Esophagus squamous epithelium (tissue), 5 donors: ENCODE results near the gene KAT2B. TPM values are rescaled to one million over a fixed set of nuclear protein-coding genes. Genes with fewer than 3 reads are reported as not detected.

ENCODE experiments used
- DNase-seq: peaks from one replicate; lab custom pipeline; 2025; lab: John Stamatoyannopoulos, UW
- H3K27ac ChIP-seq, 4 donors: fragments of 200-600 bp; sonication (generic); one replicate each; pipeline ENCODE4 v1.5.1; 2016 to 2019; ENCODE audit warnings: mild to moderate bottlenecking in 1 of 4
- H3K27me3 ChIP-seq, 4 donors: fragments of 200-600 bp; sonication (generic); 1 replicate in 3 of 4; 2 replicates in 1 of 4; pipeline versions ENCODE4 v1.5.1 to v1.6.0; 2017 to 2021; ENCODE audit warnings: antibody characterized with exemption in 1 of 4
- H3K36me3 ChIP-seq, 3 donors: fragments of 200-600 bp; sonication (generic); one replicate each; pipeline ENCODE4 v1.5.1; 2016 to 2019
- H3K4me1 ChIP-seq, 3 donors: fragments of 200-600 bp; sonication (generic); one replicate each; pipeline ENCODE4 v1.5.1; 2017 to 2019
- H3K4me3 ChIP-seq, 4 donors: fragments of 200-600 bp; sonication (generic); 1 replicate in 3 of 4; 2 replicates in 1 of 4; pipeline ENCODE4 v1.5.1; 2016 to 2019; ENCODE audit warnings: mild to moderate bottlenecking in 2 of 4, moderate library complexity in 1 of 4
- H3K9me3 ChIP-seq, 3 donors: fragments of 200-600 bp; sonication (generic); one replicate each; pipeline ENCODE4 v1.5.1; 2016 to 2019
- POLR2A ChIP-seq, 4 donors: fragments of 450-650 bp; IDR thresholded peaks; one replicate each; pipeline ENCODE4 v1.6.1; 2017; ENCODE audit warnings: antibody characterized with exemption in 4 of 4, mild to moderate bottlenecking in 4 of 4, moderate library complexity in 3 of 4
- WGBS, 2 donors: methylation state at CpG; one replicate each; pipeline ENCODE4 v1.1.5; 2018; 5-methylcytosine and 5-hydroxymethylcytosine counted together
- intact Hi-C: fragments of 100-400 bp; cut with DNase I; formaldehyde crosslinking; loops from one replicate; pipeline ENCODE4 v1.15.0; 2022
- total RNA-seq, 4 donors: library from RNA; depleted of rRNA; stranded (reverse); fragments of >200 nt; gene quantifications; one replicate each; pipeline ENCODE4 v1.1.0, GENCODE V29; 2016
- TF ChIP-seq, protein P1 (sequence below), 6 experiments: fragments of 450-650 bp in 4 of 6; fragments of 200-600 bp in 2 of 6; sonication (generic) in 2 of 6; IDR thresholded peaks; one replicate each; pipeline ENCODE4 v1.5.1; 2016 to 2019; ENCODE audit warnings: antibody characterized with exemption in 6 of 6, mild to moderate bottlenecking in 4 of 6, moderate library complexity in 4 of 6
- donor health status: DM: yes; HTN: yes; CAD: no.

The KAT2B gene
- total RNA-seq, 4 donors from 2014 or later, result 20.0 to 27.1 (median 23.8) TPM

DNA sequence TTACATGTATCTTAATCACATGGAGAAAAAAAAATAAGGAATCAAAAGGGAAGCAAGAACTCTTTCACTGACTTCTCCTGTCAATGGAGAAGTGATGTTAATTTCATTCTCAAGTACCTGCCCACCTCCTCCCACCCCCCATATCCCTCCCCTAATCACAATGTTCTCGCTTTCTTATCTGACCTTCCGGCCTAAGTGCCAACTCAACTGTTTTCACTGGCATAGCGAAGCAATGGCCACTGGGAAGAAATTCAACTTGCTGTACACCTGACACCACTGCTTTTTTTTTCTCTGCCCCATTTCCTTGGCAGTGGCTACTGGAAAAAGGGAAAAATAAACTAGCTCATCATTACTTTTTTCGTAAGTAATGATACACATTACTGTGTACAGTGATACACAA lies 142.0 kb downstream of the KAT2B start:
- TF ChIP-seq POLR2A (IDR thresholded peaks at IDR 0.05), result no peak
- TF ChIP-seq, protein P1, sequence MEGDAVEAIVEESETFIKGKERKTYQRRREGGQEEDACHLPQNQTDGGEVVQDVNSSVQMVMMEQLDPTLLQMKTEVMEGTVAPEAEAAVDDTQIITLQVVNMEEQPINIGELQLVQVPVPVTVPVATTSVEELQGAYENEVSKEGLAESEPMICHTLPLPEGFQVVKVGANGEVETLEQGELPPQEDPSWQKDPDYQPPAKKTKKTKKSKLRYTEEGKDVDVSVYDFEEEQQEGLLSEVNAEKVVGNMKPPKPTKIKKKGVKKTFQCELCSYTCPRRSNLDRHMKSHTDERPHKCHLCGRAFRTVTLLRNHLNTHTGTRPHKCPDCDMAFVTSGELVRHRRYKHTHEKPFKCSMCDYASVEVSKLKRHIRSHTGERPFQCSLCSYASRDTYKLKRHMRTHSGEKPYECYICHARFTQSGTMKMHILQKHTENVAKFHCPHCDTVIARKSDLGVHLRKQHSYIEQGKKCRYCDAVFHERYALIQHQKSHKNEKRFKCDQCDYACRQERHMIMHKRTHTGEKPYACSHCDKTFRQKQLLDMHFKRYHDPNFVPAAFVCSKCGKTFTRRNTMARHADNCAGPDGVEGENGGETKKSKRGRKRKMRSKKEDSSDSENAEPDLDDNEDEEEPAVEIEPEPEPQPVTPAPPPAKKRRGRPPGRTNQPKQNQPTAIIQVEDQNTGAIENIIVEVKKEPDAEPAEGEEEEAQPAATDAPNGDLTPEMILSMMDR (IDR thresholded peaks at IDR 0.05), result no peak
- WGBS, 2 donors, result 98% methylated on average over 4 of the region's 4 CpGs
- no peak overlapping the region for H3K4me3 ChIP-seq
- no peaks in the 10 kb centered on the region for H3K9me3 ChIP-seq
- peaks cover 0 to 23% (median 6%) of the 10 kb centered on the region in 3 donors for H3K4me1 ChIP-seq
- H3K27me3 ChIP-seq, result no peaks in the 10 kb centered on the region
- DNase-seq, result no peak
- no peak overlapping the region for H3K27ac ChIP-seq
- intact Hi-C loops, result loop anchor here (10.0 kb wide), 2 partner anchors 137 to 287 kb away; partner anchors contain the start of gene KAT2B
- H3K36me3 ChIP-seq, result no peaks in the 10 kb centered on the region

GRCh38 chr3:20185331-20185678 lies 145.1 kb downstream of the KAT2B start:
- Histone ChIP-seq H3K27ac (peak overlapping the region; percentile 87 to 96 (median 92)), H3K36me3 (no peaks in the 10 kb centered on the region), H3K4me1 (peaks cover 0 to 32% (median 8%) of the 10 kb centered on the region in 3 donors), H3K9me3 (no peaks in the 10 kb centered on the region), H3K27me3 (no peaks in the 10 kb centered on the region), H3K4me3 (peak overlapping the region; percentile 56 to 74 (median 72))
- WGBS, 2 donors, result 2 to 4% methylated on average over 12 of the region's 12 CpGs
- TF ChIP-seq POLR2A (IDR thresholded peaks at IDR 0.05), result no peak
- TF ChIP-seq, protein P1 (IDR thresholded peaks at IDR 0.05), result no peak
- intact Hi-C loops, result loop anchor here (10.0 kb wide), 2 partner anchors 141 to 291 kb away; partner anchors contain the start of gene KAT2B
- no peak for DNase-seq

- Histone ChIP-seq H3K9me3 (no peaks in the 10 kb centered on the region), H3K4me1 (peaks cover 0 to 32% (median 8%) of the 10 kb centered on the region in 3 donors), H3K27ac (peak within 1 kb of the TSS; percentile 87 to 96 (median 92)), H3K27me3 (no peaks in the 10 kb centered on the region), H3K36me3 (no peaks in the 10 kb centered on the region), H3K4me3 (peak within 1 kb of the TSS; percentile 56 to 74 (median 72))
- TF ChIP-seq POLR2A (IDR thresholded peaks at IDR 0.05), result peak in 3 of 4 donors; percentile 61 to 82 (median 74)
- TF ChIP-seq, protein P1 (IDR thresholded peaks at IDR 0.05), result peak in 2 of 6 experiments; percentile 9
- DNase-seq, result peak; percentile 98
- intact Hi-C loops, result loop anchor here (10.0 kb wide), 2 partner anchors 141 to 291 kb away; partner anchors contain the start of gene KAT2B
- WGBS, 2 donors, result 0 to 1% methylated on average over 43 to 44 of the region's 65 CpGs
Measured at GRCh38 chr3:20185679-20186599, 145.7 kb downstream of the KAT2B start, which contains the start of gene SGO1. Gene SGO1 (minus strand): TSS chr3:20186206. CDS start chr3:20184027, 2,179 bp downstream.

- H3K4me3 ChIP-seq, result peak overlapping the region; percentile 56 to 74 (median 72)
- peak overlapping the region; percentile 87 to 96 (median 92) for H3K27ac ChIP-seq
- peaks cover 0 to 32% (median 8%) of the 10 kb centered on the region in 3 donors for H3K4me1 ChIP-seq
- DNase-seq, result no peak
- no peaks in the 10 kb centered on the region for H3K27me3 ChIP-seq
- no peaks in the 10 kb centered on the region for H3K36me3 ChIP-seq
- 1 to 2% methylated on average over 9 of the region's 9 CpGs for WGBS, 2 donors
- no peaks in the 10 kb centered on the region for H3K9me3 ChIP-seq
- no peak for TF ChIP-seq POLR2A (IDR thresholded peaks at IDR 0.05)
- TF ChIP-seq, protein P1 (IDR thresholded peaks at IDR 0.05), result no peak
- intact Hi-C loops, result loop anchor here (10.0 kb wide), 2 partner anchors 142 to 292 kb away; partner anchors contain the start of gene KAT2B
Measured at GRCh38 chr3:20186600-20187004, 146.4 kb downstream of the KAT2B start.

DNA sequence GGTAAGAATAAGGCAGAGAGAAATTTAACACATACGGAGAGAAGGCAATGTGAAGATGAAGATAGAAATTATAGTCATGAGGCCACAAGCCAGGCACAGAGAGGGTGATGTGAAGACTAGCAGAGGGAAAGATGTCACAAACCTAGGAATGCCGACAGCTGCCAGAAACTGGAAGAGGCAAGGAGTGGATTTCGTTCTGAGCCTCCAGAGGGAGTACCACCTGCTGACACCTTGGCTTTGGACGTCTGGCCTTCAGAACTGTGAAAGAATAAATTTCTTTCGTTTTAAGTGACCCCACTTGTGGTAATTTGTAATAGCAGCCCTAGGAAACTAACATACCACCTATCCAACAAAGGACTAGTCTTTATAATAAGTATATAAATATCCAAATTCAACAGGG lies 150.7 kb downstream of the KAT2B start:
- Histone ChIP-seq H3K36me3 (no peaks in the 10 kb centered on the region), H3K4me3 (no peak overlapping the region), H3K4me1 (peaks cover 0 to 15% (median 5%) of the 10 kb centered on the region in 3 donors), H3K9me3 (no peaks in the 10 kb centered on the region), H3K27me3 (no peaks in the 10 kb centered on the region), H3K27ac (no peak overlapping the region)
- WGBS, 2 donors, result 66 to 70% methylated on average over 5 of the region's 5 CpGs
- no peak for TF ChIP-seq POLR2A (IDR thresholded peaks at IDR 0.05)
- TF ChIP-seq, protein P1 (IDR thresholded peaks at IDR 0.05), result no peak
- intact Hi-C loops, result no loop called here
- DNase-seq, result no peak
